ENCODE data around the gene RXFP4. TPM values are rescaled to one million over a fixed set of nuclear protein-coding genes. Genes with fewer than 3 reads are reported as not detected.

RXFP4 gene
- total RNA-seq, 1 donor from 2014 or later = not detected

- peak overlapping the region; percentile 69 for H3K4me3 Mint-ChIP-seq (ENCODE audit: unreplicated experiment)
- peak; percentile 62 for DNase-seq
- H3K36me3 Mint-ChIP-seq (ENCODE audit: unreplicated experiment) = peaks cover 5% of the 10 kb centered on the region
- H3K27ac Mint-ChIP-seq (ENCODE audit: unreplicated experiment) = peak overlapping the region; percentile 86
- no peak for TF ChIP-seq CTCF (IDR thresholded peaks at IDR 0.05; ENCODE audit: partially characterized antibody, unreplicated experiment)
- H3K27me3 Mint-ChIP-seq (ENCODE audit: unreplicated experiment) = peaks cover 23% of the 10 kb centered on the region
- peaks cover 45% of the 10 kb centered on the region for H3K4me1 Mint-ChIP-seq (ENCODE audit: low read depth, unreplicated experiment)
- peaks cover 12% of the 10 kb centered on the region for H3K9me3 Mint-ChIP-seq (ENCODE audit: unreplicated experiment)
These were observed 27.2 kb downstream of the RXFP4 start for GRCh38 chr1:155968670-155969069.

- peak overlapping the region; percentile 86 for H3K27ac Mint-ChIP-seq (ENCODE audit: unreplicated experiment)
- peaks cover 49% of the 10 kb centered on the region for H3K4me1 Mint-ChIP-seq (ENCODE audit: low read depth, unreplicated experiment)
- H3K9me3 Mint-ChIP-seq (ENCODE audit: unreplicated experiment) = peaks cover 11% of the 10 kb centered on the region
- peak overlapping the region; percentile 69 for H3K4me3 Mint-ChIP-seq (ENCODE audit: unreplicated experiment)
- H3K36me3 Mint-ChIP-seq (ENCODE audit: unreplicated experiment) = peaks cover 5% of the 10 kb centered on the region
- DNase-seq = no peak
- H3K27me3 Mint-ChIP-seq (ENCODE audit: unreplicated experiment) = peaks cover 23% of the 10 kb centered on the region
- no peak for TF ChIP-seq CTCF (IDR thresholded peaks at IDR 0.05; ENCODE audit: partially characterized antibody, unreplicated experiment)
These were observed 27.9 kb downstream of the RXFP4 start for GRCh38 chr1:155969377-155969791.

GRCh38 chr1:155970531-155971167 lies 29.2 kb downstream of the RXFP4 start:
- peaks cover 5% of the 10 kb centered on the region for H3K36me3 Mint-ChIP-seq (ENCODE audit: unreplicated experiment)
- H3K4me3 Mint-ChIP-seq (ENCODE audit: unreplicated experiment) = peak overlapping the region; percentile 57

GRCh38 chr1:155971910-155972809 lies 30.7 kb downstream of the RXFP4 start:
- peaks cover 66% of the 10 kb centered on the region for H3K4me1 Mint-ChIP-seq (ENCODE audit: low read depth, unreplicated experiment)
- H3K27ac Mint-ChIP-seq (ENCODE audit: unreplicated experiment) = no peak overlapping the region
- peaks cover 31% of the 10 kb centered on the region for H3K27me3 Mint-ChIP-seq (ENCODE audit: unreplicated experiment)
- peaks cover 20% of the 10 kb centered on the region for H3K9me3 Mint-ChIP-seq (ENCODE audit: unreplicated experiment)
- H3K36me3 Mint-ChIP-seq (ENCODE audit: unreplicated experiment) = peaks cover 5% of the 10 kb centered on the region
- DNase-seq = no peak
- peak overlapping the region; percentile 38 for H3K4me3 Mint-ChIP-seq (ENCODE audit: unreplicated experiment)
- TF ChIP-seq CTCF (IDR thresholded peaks at IDR 0.05; ENCODE audit: partially characterized antibody, unreplicated experiment) = no peak

More at GRCh38 chr1:155970531-155971167, 29.2 kb downstream of the RXFP4 start:
- peaks cover 58% of the 10 kb centered on the region for H3K4me1 Mint-ChIP-seq (ENCODE audit: low read depth, unreplicated experiment)
- TF ChIP-seq CTCF (IDR thresholded peaks at IDR 0.05; ENCODE audit: partially characterized antibody, unreplicated experiment) = no peak
- H3K9me3 Mint-ChIP-seq (ENCODE audit: unreplicated experiment) = peaks cover 14% of the 10 kb centered on the region
- peaks cover 30% of the 10 kb centered on the region for H3K27me3 Mint-ChIP-seq (ENCODE audit: unreplicated experiment)
- peak overlapping the region; percentile 77 for H3K27ac Mint-ChIP-seq (ENCODE audit: unreplicated experiment)
- no peak for DNase-seq
